Testis (tissue), 3 donors: ENCODE data around the gene IQUB. TPM values are rescaled to one million over a fixed set of nuclear protein-coding genes. Genes with fewer than 3 reads are reported as not detected.
"Not testable (repeated sequence)": the region's sequence is repeated elsewhere in the genome, so short reads cannot be mapped to it uniquely, and the experiment has no call there.

Source experiments
- DNase-seq: peaks from one replicate; pipeline ENCODE4 v3.0.0-alpha.2; 2019
- H3K27ac ChIP-seq, 2 donors: fragments of 200-600 bp; sonication (generic); one replicate each; pipeline ENCODE4 v1.5.1; 2019
- H3K27me3 ChIP-seq: fragments of 200-600 bp; sonication (generic); one replicate; pipeline ENCODE4 v1.5.1; 2019
- H3K36me3 ChIP-seq: fragments of 200-600 bp; sonication (generic); one replicate; pipeline ENCODE4 v1.5.1; 2017; ENCODE audit warnings: low read depth; ENCODE audit errors: missing control alignments
- H3K4me1 ChIP-seq: fragments of 200-600 bp; sonication (generic); one replicate; pipeline ENCODE4 v1.5.1; 2019
- H3K4me3 ChIP-seq, 2 donors: fragments of 200-600 bp; sonication (generic); one replicate each; pipeline ENCODE4 v1.5.1; 2017 to 2019
- H3K9me3 ChIP-seq: fragments of 200-600 bp; sonication (generic); one replicate; pipeline ENCODE4 v1.5.1; 2017
- CTCF ChIP-seq, 3 experiments: fragments of 450-650 bp in 2 of 3; fragments of 200-600 bp in 1 of 3; sonication (generic) in 1 of 3; IDR thresholded peaks; one replicate each; pipeline ENCODE4 v1.5.1; 2016 to 2019; ENCODE audit warnings: antibody characterized with exemption in 3 of 3, mild to moderate bottlenecking in 2 of 3, moderate library complexity in 1 of 3
- POLR2A ChIP-seq: fragments of 450-650 bp; IDR thresholded peaks from one replicate; pipeline ENCODE4 v1.6.1; 2017; ENCODE audit warnings: antibody characterized with exemption, mild to moderate bottlenecking, moderate library complexity
- WGBS, 2 donors: methylation state at CpG; one replicate each; pipeline ENCODE4 v1.1.5; 2018; 5-methylcytosine and 5-hydroxymethylcytosine counted together
- intact Hi-C: fragments of 100-400 bp; cut with DNase I; formaldehyde crosslinking; loops from one replicate; pipeline ENCODE4 v1.15.1; 2023; ENCODE audit warnings: low total_unique reads
- polyA plus RNA-seq: library from polyadenylated mRNA; stranded (reverse); fragments of 350-450 nt; fragmentation: Illumina TruSeq; extraction: RNeasy Lipid Tissue Mini Kit (QIAGEN cat#74804); gene quantifications from one replicate; pipeline ENCODE4 v1.2.3, GENCODE V29; 2014; ENCODE audit warnings: low read depth, low replicate concordance; ENCODE audit not compliant: insufficient read depth
- total RNA-seq, 2 donors: library from RNA; depleted of rRNA; stranded (reverse); fragments of >200 nt; gene quantifications; one replicate each; pipeline ENCODE4 v1.2.3, GENCODE V29; 2016

The IQUB gene
- total and polyA plus RNA-seq, 3 donors from 2014 or later: 21.3 to 49.2 (median 34.6) TPM

- TF ChIP-seq CTCF (IDR thresholded peaks at IDR 0.05): no peak
- no peak for TF ChIP-seq POLR2A
- Histone ChIP-seq H3K36me3 (no peaks in the 10 kb centered on the region), H3K4me3 (no peak overlapping the region), H3K4me1 (no peaks in the 10 kb centered on the region), H3K27me3 (no peaks in the 10 kb centered on the region), H3K9me3 (no peaks in the 10 kb centered on the region), H3K27ac (no peak overlapping the region)
- DNase-seq: no peak
- intact Hi-C loops: no loop called here
These were observed 109.9 kb downstream of the IQUB start for GRCh38 chr7:123424463-123424862.

DNA sequence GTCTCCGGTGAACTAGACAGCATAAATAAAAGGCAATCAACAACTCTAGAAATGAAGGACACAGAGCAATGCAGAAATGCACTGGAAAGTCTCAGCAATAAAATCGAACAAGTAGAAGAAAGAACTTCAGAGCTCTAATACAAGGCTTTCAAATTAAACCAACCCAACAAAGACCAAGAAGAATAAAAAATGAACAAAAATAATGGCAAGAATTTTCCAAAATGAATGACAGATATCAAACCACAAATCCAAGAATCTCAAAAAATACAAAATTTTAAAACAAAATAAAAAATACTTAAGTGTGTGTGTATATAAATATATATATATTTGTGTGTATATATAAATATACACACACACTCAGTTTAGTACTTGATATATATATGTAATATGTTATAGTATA lies 110.8 kb downstream of the IQUB start:
- H3K4me3 ChIP-seq: no peak overlapping the region
- H3K9me3 ChIP-seq: no peaks in the 10 kb centered on the region
- H3K36me3 ChIP-seq: no peaks in the 10 kb centered on the region
- H3K27ac ChIP-seq: no peak overlapping the region
- intact Hi-C loops: no loop called here
- no peak for DNase-seq
- H3K27me3 ChIP-seq: no peaks in the 10 kb centered on the region
- WGBS, 2 donors: 84 to 94% methylated on average over 2 of the region's 2 CpGs
- no peaks in the 10 kb centered on the region for H3K4me1 ChIP-seq
- no peak for TF ChIP-seq CTCF (IDR thresholded peaks at IDR 0.05)
- no peak for TF ChIP-seq POLR2A

DNA sequence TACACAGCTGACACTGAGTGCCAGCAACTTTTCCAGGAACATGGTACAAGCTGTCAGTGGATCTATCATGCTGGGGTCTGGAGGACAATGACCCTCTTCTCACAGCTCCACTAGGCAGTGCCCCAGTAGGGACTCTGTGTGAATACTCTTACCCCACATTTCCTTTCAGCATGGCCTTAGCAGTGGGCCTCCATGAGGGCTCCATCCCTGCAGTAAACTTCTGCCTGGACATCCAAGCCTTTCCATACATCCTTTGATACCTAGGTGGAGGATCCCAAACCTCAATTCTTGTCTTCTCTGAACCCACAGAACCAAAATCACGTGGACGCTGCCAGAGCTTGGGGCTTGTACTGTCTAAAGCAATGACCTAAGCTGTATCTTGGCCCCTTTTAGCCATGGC lies 116.8 kb downstream of the IQUB start:
- no peaks in the 10 kb centered on the region for H3K9me3 ChIP-seq
- WGBS, 2 donors: 86 to 97% methylated on average over 2 of the region's 2 CpGs
- H3K4me3 ChIP-seq: no peak overlapping the region
- H3K36me3 ChIP-seq: no peaks in the 10 kb centered on the region
- no peaks in the 10 kb centered on the region for H3K4me1 ChIP-seq
- intact Hi-C loops: no loop called here
- H3K27me3 ChIP-seq: no peaks in the 10 kb centered on the region
- no peak for DNase-seq
- TF ChIP-seq CTCF (IDR thresholded peaks at IDR 0.05) (no peak), POLR2A (no peak)
- no peak overlapping the region for H3K27ac ChIP-seq

DNA sequence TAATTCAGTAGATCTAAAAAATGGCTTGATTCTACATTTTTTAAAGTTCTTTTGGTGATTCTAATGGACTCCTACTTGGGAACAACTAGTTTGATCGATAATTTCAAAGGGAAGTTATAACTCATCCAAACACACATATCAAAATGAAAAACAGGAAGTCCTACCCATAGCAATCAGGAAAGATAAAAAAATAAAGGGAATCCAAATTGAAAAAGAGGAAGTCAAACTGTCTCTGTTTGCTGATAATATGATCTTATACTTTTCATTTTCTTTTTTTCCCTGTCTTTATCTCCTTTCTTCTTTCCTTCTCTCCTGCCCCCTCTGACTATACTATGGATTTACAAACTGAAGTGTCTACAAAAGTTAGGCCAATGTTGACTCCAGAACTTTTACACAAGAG lies 118.8 kb downstream of the IQUB start:
- intact Hi-C loops: no loop called here
- Histone ChIP-seq H3K36me3 (no peaks in the 10 kb centered on the region), H3K27me3 (no peaks in the 10 kb centered on the region), H3K27ac (no peak overlapping the region), H3K4me1 (no peaks in the 10 kb centered on the region), H3K4me3 (no peak overlapping the region), H3K9me3 (no peaks in the 10 kb centered on the region)
- TF ChIP-seq CTCF (IDR thresholded peaks at IDR 0.05) (no peak), POLR2A (no peak)
- WGBS, 2 donors: 74 to 81% methylated on average over 1 of the region's 1 CpG
- no peak for DNase-seq

GRCh38 chr7:123410273-123410904 lies 124.0 kb downstream of the IQUB start:
- H3K36me3 ChIP-seq: no peaks in the 10 kb centered on the region
- no peak overlapping the region for H3K4me3 ChIP-seq
- H3K27ac ChIP-seq: peak overlapping the region; percentile 61 to 76
- WGBS, 2 donors: 18 to 24% methylated on average over 1 of the region's 1 CpG
- peak; percentile 78 for DNase-seq
- H3K27me3 ChIP-seq: no peaks in the 10 kb centered on the region
- TF ChIP-seq CTCF (IDR thresholded peaks at IDR 0.05) (no peak), POLR2A (no peak)
- intact Hi-C loops: no loop called here
- peaks cover 13% of the 10 kb centered on the region for H3K4me1 ChIP-seq
- no peaks in the 10 kb centered on the region for H3K9me3 ChIP-seq

DNA sequence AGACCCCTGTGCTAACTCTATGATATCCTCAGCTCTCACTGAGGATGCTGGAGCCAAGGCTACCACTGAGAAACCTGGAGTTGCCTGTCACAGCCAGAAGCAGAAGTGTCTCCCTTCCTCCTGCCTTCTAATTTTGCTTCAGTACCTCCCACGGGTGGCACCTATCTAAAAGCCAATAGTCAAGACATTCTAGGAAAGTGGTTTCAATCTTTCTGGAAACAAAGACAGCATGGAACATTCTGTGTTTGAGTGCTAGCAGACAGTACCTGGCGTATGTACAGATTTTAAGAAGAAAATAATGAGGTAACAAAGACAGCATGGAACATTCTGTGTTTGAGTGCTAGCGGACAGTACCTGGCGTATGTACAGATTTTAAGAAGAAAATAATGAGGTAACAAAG lies 126.4 kb downstream of the IQUB start:
- 35 to 42% methylated on average over 4 of the region's 4 CpGs for WGBS, 2 donors
- H3K4me3 ChIP-seq, H3K36me3 ChIP-seq, H3K9me3 ChIP-seq, H3K27me3 ChIP-seq, intact Hi-C loops: not testable (repeated sequence)
- Histone ChIP-seq H3K27ac (peak overlapping the region in 1 of 2 donors; percentile 51), H3K4me1 (peaks cover 13% of the 10 kb centered on the region)
- DNase-seq: peak; percentile 48
